Nephron (organoid): ENCODE data around the gene ACP1.

Experiments used
- H3K27ac Mint-ChIP-seq, 3 experiments: 2 replicates each; pipeline ENCODE4 v1.8.0; 2020; ENCODE audit warnings: mixed read lengths in 3 of 3, mild to moderate bottlenecking in 2 of 3, moderate library complexity in 1 of 3
- H3K27me3 Mint-ChIP-seq: 2 replicates; pipeline ENCODE4 v1.8.0; 2021; ENCODE audit warnings: low read depth, mild to moderate bottlenecking, moderate library complexity, mixed read lengths
- H3K36me3 Mint-ChIP-seq: 2 replicates; pipeline ENCODE4 v1.8.0; 2020; ENCODE audit warnings: low read depth, mixed read lengths
- H3K4me1 Mint-ChIP-seq: 2 replicates; pipeline ENCODE4 v1.8.0; 2020; ENCODE audit warnings: mixed read lengths
- H3K4me3 Mint-ChIP-seq, 3 experiments: 2 replicates each; pipeline ENCODE4 v1.8.0; 2020; ENCODE audit warnings: mild to moderate bottlenecking in 3 of 3, mixed read lengths in 3 of 3, moderate library complexity in 2 of 3
- H3K9me3 Mint-ChIP-seq: 2 replicates; pipeline ENCODE4 v1.8.0; 2020; ENCODE audit warnings: mixed read lengths
- TF ChIP-seq, protein P1 (sequence below), 3 experiments: fragments of 200-600 bp; sonication (generic); IDR thresholded peaks; one replicate each; pipeline ENCODE4 v1.5.0; 2021; ENCODE audit warnings: antibody characterized with exemption in 3 of 3; ENCODE audit not compliant: unreplicated experiment in 3 of 3

ACP1 gene

DNA sequence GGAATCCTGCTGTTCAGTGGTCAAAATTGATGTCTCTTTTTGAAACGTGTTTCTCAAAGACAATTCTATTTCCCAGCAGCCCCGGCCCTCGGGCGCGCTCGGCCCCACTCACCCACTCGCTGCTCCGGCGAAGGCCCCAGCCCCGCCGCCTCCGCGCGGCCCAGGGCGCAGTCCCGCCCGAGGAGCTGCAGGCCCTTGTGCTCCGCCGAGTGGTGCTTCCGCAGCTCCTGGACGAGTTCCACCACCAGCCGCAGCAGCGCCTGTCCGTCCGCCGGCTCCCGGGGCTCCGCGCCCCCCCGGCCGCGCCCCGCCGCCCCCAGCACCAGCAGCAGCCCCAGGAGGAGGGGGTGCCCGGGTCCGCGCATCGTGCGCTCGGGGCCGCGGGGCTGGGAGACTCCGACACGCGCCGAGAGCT, 22.7 kb downstream of the ACP1 start:
- TF ChIP-seq, protein P1, sequence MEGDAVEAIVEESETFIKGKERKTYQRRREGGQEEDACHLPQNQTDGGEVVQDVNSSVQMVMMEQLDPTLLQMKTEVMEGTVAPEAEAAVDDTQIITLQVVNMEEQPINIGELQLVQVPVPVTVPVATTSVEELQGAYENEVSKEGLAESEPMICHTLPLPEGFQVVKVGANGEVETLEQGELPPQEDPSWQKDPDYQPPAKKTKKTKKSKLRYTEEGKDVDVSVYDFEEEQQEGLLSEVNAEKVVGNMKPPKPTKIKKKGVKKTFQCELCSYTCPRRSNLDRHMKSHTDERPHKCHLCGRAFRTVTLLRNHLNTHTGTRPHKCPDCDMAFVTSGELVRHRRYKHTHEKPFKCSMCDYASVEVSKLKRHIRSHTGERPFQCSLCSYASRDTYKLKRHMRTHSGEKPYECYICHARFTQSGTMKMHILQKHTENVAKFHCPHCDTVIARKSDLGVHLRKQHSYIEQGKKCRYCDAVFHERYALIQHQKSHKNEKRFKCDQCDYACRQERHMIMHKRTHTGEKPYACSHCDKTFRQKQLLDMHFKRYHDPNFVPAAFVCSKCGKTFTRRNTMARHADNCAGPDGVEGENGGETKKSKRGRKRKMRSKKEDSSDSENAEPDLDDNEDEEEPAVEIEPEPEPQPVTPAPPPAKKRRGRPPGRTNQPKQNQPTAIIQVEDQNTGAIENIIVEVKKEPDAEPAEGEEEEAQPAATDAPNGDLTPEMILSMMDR (IDR thresholded peaks at IDR 0.05; ENCODE audit: unreplicated experiment in 3 of 3) = no peak
- Mint-ChIP-seq H3K36me3 (peaks cover 7% of the 10 kb centered on the region), H3K4me3 (peak overlapping the region in 2 of 3 experiments; percentile 79 to 85), H3K27ac (no peak overlapping the region), H3K4me1 (peaks cover 19% of the 10 kb centered on the region), H3K9me3 (no peaks in the 10 kb centered on the region), H3K27me3 (peaks cover 68% of the 10 kb centered on the region)

DNA sequence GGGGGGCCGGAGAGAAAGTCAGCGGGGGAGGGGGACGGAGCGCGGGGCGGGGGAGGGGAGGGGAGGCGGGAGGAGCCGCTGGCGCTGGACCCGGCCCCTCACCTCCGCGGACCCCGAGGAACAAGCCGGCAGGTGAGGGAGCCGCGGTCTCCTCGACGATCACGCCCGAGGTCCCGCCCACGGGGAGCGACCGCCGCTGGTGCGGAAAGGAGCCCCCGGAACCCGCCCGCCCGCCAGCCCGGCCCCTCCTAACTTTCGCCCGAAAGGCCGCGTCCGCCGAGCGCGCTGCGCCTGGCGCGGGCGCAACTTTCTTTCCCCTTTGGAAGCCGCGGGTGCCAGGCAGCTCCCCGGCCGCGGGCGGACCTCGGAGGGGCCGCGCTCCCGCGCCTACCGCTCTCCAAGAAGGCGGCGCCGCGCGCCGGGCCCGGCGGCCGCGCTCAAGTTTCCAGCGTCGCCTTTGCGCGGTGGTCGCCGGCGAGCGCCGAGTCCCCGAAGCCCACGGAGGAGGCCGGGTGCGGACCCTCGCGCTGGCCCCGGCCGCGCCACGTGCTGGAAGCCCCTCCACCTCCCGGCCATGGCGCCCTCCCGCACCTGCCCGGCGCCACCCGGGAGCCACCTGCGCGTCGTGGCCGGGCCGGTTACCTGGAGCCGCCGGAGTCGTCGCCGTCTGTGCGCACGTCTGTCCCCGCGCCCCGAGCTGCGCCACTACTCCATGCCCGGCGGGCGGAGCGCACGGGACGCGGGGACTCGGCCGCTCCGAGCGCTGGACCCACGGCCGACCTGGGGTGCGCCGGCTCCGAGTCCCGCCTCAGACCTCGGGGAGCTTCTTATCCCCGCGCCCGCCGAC, 23.4 kb downstream of the ACP1 start, which contains the start of gene ALKAL2:
Gene ALKAL2, minus strand, starts transcription at position 181 of the 847 bp plus-strand sequence. CDS start 256 bp downstream, outside the sequence.
- peaks cover 6% of the 10 kb centered on the region for H3K36me3 Mint-ChIP-seq
- TF ChIP-seq, protein P1 (IDR thresholded peaks at IDR 0.05; ENCODE audit: unreplicated experiment in 3 of 3) = no peak

DNA sequence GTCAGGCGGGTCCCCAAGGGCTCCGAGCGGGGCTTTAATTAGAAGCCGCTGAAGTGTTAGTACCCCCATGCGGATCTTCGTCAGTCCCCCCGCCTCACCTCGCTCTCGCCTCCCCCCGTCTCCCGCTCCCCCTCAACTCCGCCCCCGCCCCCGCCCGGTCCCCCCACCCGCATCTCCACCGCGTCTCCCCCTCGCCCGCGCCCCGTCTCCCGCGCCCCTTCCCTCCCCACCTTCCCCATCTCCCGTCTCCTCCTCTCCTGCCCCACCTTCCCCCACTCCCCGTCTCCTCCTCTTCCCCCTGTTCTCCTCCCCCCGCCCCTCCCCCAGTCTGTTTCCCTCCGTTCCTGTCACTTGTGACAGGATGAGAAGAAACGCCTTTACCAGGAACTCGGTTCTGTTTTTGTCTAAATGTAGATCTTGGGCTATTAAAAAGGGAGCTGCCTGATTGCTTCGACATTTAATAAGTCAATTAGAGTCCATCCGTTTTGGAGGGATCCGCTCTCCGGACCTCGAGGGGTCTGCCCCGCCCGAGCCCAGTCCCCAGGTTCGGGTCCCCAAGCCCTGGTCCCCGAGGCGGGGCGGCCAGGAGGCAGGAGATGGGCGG, 24.1 kb downstream of the ACP1 start:
- Mint-ChIP-seq H3K4me3 (peak overlapping the region; percentile 32 to 80 (median 74)), H3K36me3 (no peaks in the 10 kb centered on the region), H3K27ac (no peak overlapping the region), H3K9me3 (no peaks in the 10 kb centered on the region), H3K4me1 (peaks cover 19% of the 10 kb centered on the region), H3K27me3 (peaks cover 69% of the 10 kb centered on the region)
- TF ChIP-seq, protein P1 (IDR thresholded peaks at IDR 0.05; ENCODE audit: unreplicated experiment in 3 of 3) = no peak

More for the DNA sequence above, 23.4 kb downstream of the ACP1 start, which contains the start of gene ALKAL2:
- no peaks in the 10 kb centered on the region for H3K9me3 Mint-ChIP-seq
- H3K4me3 Mint-ChIP-seq = peak within 1 kb of the TSS; percentile 72 to 85 (median 79)
- peaks cover 19% of the 10 kb centered on the region for H3K4me1 Mint-ChIP-seq
- H3K27ac Mint-ChIP-seq = no peak within 1 kb of the TSS
- peaks cover 75% of the 10 kb centered on the region for H3K27me3 Mint-ChIP-seq

DNA sequence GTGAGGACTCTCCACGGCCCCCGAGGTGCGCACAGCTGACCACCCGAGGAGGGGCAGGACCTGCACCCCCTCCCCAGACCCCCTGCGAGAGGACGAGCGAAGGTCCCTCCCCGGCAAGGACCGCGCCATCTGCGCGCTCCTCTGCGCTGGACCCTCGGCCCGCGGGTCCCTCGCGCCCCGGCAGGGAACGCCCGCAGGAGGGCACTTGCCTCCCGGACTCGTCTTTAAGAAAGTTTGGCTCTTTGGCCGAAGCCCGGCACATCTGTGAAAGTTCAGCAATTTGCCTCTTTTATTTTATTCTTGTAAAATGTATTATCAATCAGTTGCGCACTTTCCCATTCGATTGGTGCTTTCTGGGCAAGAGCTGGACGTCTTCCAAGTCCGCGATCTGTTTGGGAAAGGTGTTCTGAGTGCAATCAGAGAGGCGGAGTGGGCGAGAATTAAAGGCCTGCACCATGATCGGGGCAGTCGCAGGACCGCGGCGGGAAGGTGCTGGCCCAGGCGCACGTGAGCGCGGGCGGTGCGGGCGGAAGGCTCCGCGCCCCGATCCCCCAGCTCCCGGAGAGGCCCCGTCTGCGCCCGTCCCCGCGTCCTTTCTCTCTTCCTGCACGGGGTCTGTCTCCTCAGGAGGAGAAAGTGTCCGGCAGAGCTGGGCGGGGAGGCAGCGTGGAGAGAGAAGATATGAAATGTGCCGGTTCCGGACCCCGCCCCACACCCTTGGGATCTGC, 24.8 kb downstream of the ACP1 start:
- peak overlapping the region; percentile 83 to 95 (median 87) for H3K4me3 Mint-ChIP-seq
- H3K27ac Mint-ChIP-seq = peak overlapping the region in 2 of 3 experiments; percentile 56 to 58
- peaks cover 19% of the 10 kb centered on the region for H3K4me1 Mint-ChIP-seq

DNA sequence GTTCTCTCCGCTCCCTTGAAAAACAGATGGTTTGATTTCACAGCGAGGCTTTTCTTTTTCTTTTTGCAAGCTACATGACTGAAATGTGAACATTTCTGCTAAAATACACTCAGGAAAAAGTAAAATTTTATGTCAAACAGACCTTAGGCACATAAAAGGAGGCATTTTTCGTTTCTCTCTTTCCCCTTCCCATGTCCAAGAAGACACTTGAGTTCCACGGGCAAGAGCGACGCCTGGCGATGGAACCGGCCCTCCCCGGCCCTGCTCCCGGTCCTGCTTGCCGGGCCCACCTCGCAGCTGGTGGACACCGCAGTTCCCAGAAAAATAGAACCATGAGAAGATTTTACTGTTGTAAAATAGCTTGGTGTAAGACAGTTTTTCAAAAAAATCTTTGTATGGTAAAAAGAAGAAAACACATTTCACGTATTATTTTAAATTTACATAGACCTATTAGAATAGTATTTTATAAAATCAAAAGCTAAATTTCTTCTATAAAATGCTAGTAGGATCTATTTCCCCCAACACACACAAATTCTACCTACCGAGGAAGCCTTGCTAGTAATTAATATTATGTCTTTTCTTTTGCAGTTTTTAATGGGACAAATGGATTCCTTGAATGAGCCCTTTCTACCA, 25.5 kb downstream of the ACP1 start:
- H3K9me3 Mint-ChIP-seq = no peaks in the 10 kb centered on the region
- no peaks in the 10 kb centered on the region for H3K36me3 Mint-ChIP-seq
- peak overlapping the region; percentile 83 to 95 (median 87) for H3K4me3 Mint-ChIP-seq
- peak overlapping the region in 2 of 3 experiments; percentile 56 to 58 for H3K27ac Mint-ChIP-seq
- H3K27me3 Mint-ChIP-seq = peaks cover 67% of the 10 kb centered on the region
- peaks cover 19% of the 10 kb centered on the region for H3K4me1 Mint-ChIP-seq
- TF ChIP-seq, protein P1 (IDR thresholded peaks at IDR 0.05; ENCODE audit: unreplicated experiment in 3 of 3) = peak; percentile 70 to 88 (median 73)

More for the DNA sequence above, 24.8 kb downstream of the ACP1 start:
- Mint-ChIP-seq H3K9me3 (no peaks in the 10 kb centered on the region), H3K36me3 (no peaks in the 10 kb centered on the region), H3K27me3 (peaks cover 73% of the 10 kb centered on the region)
- TF ChIP-seq, protein P1 (IDR thresholded peaks at IDR 0.05; ENCODE audit: unreplicated experiment in 3 of 3) = no peak
